GM11168 (cell line): ENCODE measurements around the gene IFIT1B.
"Not testable (repeated sequence)": the region's sequence is repeated elsewhere in the genome, so short reads cannot be mapped to it uniquely, and the experiment has no call there.

Experiments
- in situ Hi-C: fragments of 300-500 bp; cut with MboI; formaldehyde crosslinking; loops from one replicate; pipeline ENCODE4 v1.12.0; 2022; ENCODE audit warnings: low sequenced_read_pairs; ENCODE audit not compliant: unreplicated experiment

IFIT1B gene

GRCh38 chr10:89407792-89408191 is 29.9 kb downstream of the IFIT1B start:
- in situ Hi-C loops = not testable (repeated sequence)

GRCh38 chr10:89409282-89409681 is 31.4 kb downstream of the IFIT1B start:
- in situ Hi-C loops = not testable (repeated sequence)

GRCh38 chr10:89410551-89410950 is 32.7 kb downstream of the IFIT1B start:
- in situ Hi-C loops = not testable (repeated sequence)

GRCh38 chr10:89411135-89411534 is 33.3 kb downstream of the IFIT1B start:
- in situ Hi-C loops = not testable (repeated sequence)

- in situ Hi-C loops = not testable (repeated sequence)
These were observed 34.4 kb downstream of the IFIT1B start for GRCh38 chr10:89412276-89412675.

GRCh38 chr10:89413398-89413912 is 35.6 kb downstream of the IFIT1B start:
- in situ Hi-C loops = no loop called here

- in situ Hi-C loops = no loop called here
These were observed 36.5 kb downstream of the IFIT1B start, which contains the start of gene IFIT5 for GRCh38 chr10:89414146-89414878. TSS of gene IFIT5 (plus strand) at chr10:89414568. CDS start at chr10:89414799, 231 bp downstream.

GRCh38 chr10:89414879-89415821 is 37.3 kb downstream of the IFIT1B start:
- in situ Hi-C loops = no loop called here

- in situ Hi-C loops = no loop called here
These were observed 38.6 kb downstream of the IFIT1B start for GRCh38 chr10:89416465-89416864.

GRCh38 chr10:89419548-89419947 is 41.7 kb downstream of the IFIT1B start:
- in situ Hi-C loops = no loop called here

- in situ Hi-C loops = no loop called here
These were observed 43.2 kb downstream of the IFIT1B start for GRCh38 chr10:89421018-89421476.

- in situ Hi-C loops = no loop called here
These were observed 47.1 kb downstream of the IFIT1B start for GRCh38 chr10:89425000-89425399.

- in situ Hi-C loops = no loop called here
These were observed 48.5 kb downstream of the IFIT1B start for GRCh38 chr10:89426230-89426868.

GRCh38 chr10:89427629-89428028 is 49.8 kb downstream of the IFIT1B start:
- in situ Hi-C loops = no loop called here

- in situ Hi-C loops = no loop called here
These were observed 51.0 kb downstream of the IFIT1B start for GRCh38 chr10:89428877-89429276.

GRCh38 chr10:89431977-89432376 is 54.1 kb downstream of the IFIT1B start:
- in situ Hi-C loops = no loop called here
